Pancreas (tissue), 10 donors: ENCODE results near the gene C12orf75. TPM values are rescaled to one million over a fixed set of nuclear protein-coding genes. Genes with fewer than 3 reads are reported as not detected.
"Not testable (repeated sequence)": the region's sequence is repeated elsewhere in the genome, so short reads cannot be mapped to it uniquely, and the experiment has no call there.

ENCODE experiments used
- ATAC-seq, 4 donors: fragments of 200-7000 bp; cut with Tn5 transposase; one replicate each; pipeline versions ENCODE4 v1.8.0 to v1.9.1; 2020; ENCODE audit warnings: mild to moderate bottlenecking in 4 of 4, moderate library complexity in 4 of 4
- DNase-seq, 6 donors: peaks; one replicate each; pipeline ENCODE4 v3.0.0-alpha.2; 2020
- FAIRE-seq: peaks from 2 replicates; lab custom pipeline; 2012; peaks lifted over from hg19 to GRCh38; lab: Jason Lieb, UNC
- H3K27ac ChIP-seq, 4 donors: fragments of 200-600 bp; sonication (generic); 1 replicate in 3 of 4; 2 replicates in 1 of 4; pipeline versions ENCODE4 v1.5.0 to v1.8.0; 2020
- H3K27me3 ChIP-seq, 4 donors: fragments of 200-600 bp; one replicate each; pipeline ENCODE4 v1.8.0; 2021
- H3K36me3 ChIP-seq, 3 donors: fragments of 200-600 bp; sonication (generic) in 1 of 3; one replicate each; pipeline versions ENCODE4 v1.5.0 to v1.8.0; 2020 to 2021
- H3K4me1 ChIP-seq, 3 donors: fragments of 200-600 bp; one replicate each; pipeline ENCODE4 v1.8.0; 2021
- H3K4me3 ChIP-seq, 4 donors: fragments of 200-600 bp; sonication (generic) in 2 of 4; one replicate each; pipeline versions ENCODE4 v1.5.0 to v1.8.0; 2020 to 2021
- H3K9me3 ChIP-seq, 4 donors: fragments of 200-600 bp; one replicate each; pipeline ENCODE4 v1.8.0; 2021
- WGBS, 2 donors: extraction: QIAGEN DNeasy Blood & Tissue Kit; methylation state at CpG; one replicate each; pipeline ENCODE4 v1.1.7; 2013; 5-methylcytosine and 5-hydroxymethylcytosine counted together
- intact Hi-C, 3 donors: fragments of 100-400 bp; cut with DNase I; formaldehyde crosslinking; loops; one replicate each; pipeline versions ENCODE4 v1.11.1 to v1.14.2; 2022
- polyA plus RNA-seq, 2 donors: library from polyadenylated mRNA; stranded (reverse); fragments of 200-250 nt; gene quantifications; one replicate each; pipeline ENCODE4 v1.2.3, GENCODE V29; 2013
- total RNA-seq, 6 donors: library from RNA; stranded (reverse); fragmentation: NEBNext Ultra II Directional in 4 of 6; extraction: Animal tissue kit (Norgen Biotek cat#: 25700) in 4 of 6; gene quantifications; one replicate each; pipeline versions ENCODE4 v1.2.1 to v1.2.4, GENCODE V29; 2021 to 2023
- TF ChIP-seq, protein P1 (sequence below), 4 donors: fragments of 200-600 bp; sonication (generic) in 3 of 4; IDR thresholded peaks; one replicate each; pipeline versions ENCODE4 v1.5.0 to v1.8.0; 2021; ENCODE audit warnings: antibody characterized with exemption in 4 of 4
- donor health status: healthy with polysubstance abuse.
- donor health status: DM: no; HTN: no; CAD: no; lungs with moderate emphysema.
- donor health status: DM: no; HTN: no; CAD: no.
- donor health status: control.
- donor health status: control.
- donor health status: Bipolar disorder and iron deficiency.
- donor health status: DM: yes; HTN: yes; CAD: no.
- donor health status: DM: no; HTN: no; CAD: no.
- donor health status: DM: no; HTN: no; CAD: no.
- donor health status: DM: yes; HTN: yes; CAD: no.

The C12orf75 gene
- total and polyA plus RNA-seq, 8 donors, result 20.2 to 104 (median 43.5) TPM

DNA sequence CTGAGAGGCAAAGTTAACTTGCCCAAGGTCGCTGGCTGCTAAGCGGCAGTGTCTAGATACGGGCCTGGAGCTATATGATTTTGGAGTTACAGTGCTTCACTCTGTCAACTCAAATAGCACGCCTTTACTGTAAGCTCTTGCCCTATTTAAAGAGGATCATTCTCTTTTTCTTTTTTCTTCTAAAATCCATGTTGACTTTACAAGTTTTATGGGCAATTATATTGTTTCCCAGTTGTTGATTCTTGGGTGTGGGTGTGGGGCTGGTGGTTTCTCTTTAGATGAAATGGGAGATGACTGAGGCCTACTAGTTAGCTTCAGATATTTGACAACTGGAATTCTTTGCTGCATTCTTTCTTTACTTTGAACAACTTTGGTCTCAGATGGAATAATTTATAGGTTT, 70.7 kb downstream of the C12orf75 start:
- Histone ChIP-seq H3K27ac (no peak overlapping the region), H3K36me3 (no peaks in the 10 kb centered on the region), H3K4me3 (no peak overlapping the region), H3K27me3 (no peaks in the 10 kb centered on the region), H3K9me3 (no peaks in the 10 kb centered on the region), H3K4me1 (no peaks in the 10 kb centered on the region)
- ATAC-seq, result no peak
- 91 to 93% methylated on average over 4 of the region's 4 CpGs for WGBS, 2 donors
- TF ChIP-seq, protein P1, sequence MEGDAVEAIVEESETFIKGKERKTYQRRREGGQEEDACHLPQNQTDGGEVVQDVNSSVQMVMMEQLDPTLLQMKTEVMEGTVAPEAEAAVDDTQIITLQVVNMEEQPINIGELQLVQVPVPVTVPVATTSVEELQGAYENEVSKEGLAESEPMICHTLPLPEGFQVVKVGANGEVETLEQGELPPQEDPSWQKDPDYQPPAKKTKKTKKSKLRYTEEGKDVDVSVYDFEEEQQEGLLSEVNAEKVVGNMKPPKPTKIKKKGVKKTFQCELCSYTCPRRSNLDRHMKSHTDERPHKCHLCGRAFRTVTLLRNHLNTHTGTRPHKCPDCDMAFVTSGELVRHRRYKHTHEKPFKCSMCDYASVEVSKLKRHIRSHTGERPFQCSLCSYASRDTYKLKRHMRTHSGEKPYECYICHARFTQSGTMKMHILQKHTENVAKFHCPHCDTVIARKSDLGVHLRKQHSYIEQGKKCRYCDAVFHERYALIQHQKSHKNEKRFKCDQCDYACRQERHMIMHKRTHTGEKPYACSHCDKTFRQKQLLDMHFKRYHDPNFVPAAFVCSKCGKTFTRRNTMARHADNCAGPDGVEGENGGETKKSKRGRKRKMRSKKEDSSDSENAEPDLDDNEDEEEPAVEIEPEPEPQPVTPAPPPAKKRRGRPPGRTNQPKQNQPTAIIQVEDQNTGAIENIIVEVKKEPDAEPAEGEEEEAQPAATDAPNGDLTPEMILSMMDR (IDR thresholded peaks at IDR 0.05), result no peak
- intact Hi-C loops, result no loop called here
- FAIRE-seq, result no peak
- DNase-seq, result no peak

DNA sequence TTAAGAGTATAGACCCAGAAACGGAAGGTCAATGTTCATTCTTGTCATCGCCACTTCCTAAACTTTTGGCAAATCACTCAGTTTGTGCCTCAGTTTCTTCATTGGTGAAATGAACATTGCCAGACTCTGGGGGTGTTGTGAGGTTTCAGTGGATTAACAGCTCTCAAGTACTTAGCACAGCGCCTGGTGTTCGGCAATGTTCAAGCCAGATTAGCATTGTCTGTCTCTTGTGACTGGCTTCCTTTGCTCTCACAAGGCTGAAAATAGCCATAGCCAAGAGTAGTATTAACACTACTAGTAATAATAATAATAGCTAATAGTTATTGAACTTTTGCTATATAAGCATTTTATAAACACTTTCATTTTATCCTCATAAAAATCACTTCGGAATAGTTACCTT, 71.9 kb downstream of the C12orf75 start:
- no peaks in the 10 kb centered on the region for H3K36me3 ChIP-seq
- H3K4me3 ChIP-seq, result no peak overlapping the region
- H3K27me3 ChIP-seq, result no peaks in the 10 kb centered on the region
- no peak overlapping the region for H3K27ac ChIP-seq
- no peaks in the 10 kb centered on the region for H3K4me1 ChIP-seq
- intact Hi-C loops, result no loop called here
- no peak for DNase-seq
- TF ChIP-seq, protein P1 (IDR thresholded peaks at IDR 0.05), result no peak
- no peaks in the 10 kb centered on the region for H3K9me3 ChIP-seq
- no peak for FAIRE-seq
- 87 to 88% methylated on average over 5 of the region's 5 CpGs for WGBS, 2 donors
- ATAC-seq, result no peak

DNA sequence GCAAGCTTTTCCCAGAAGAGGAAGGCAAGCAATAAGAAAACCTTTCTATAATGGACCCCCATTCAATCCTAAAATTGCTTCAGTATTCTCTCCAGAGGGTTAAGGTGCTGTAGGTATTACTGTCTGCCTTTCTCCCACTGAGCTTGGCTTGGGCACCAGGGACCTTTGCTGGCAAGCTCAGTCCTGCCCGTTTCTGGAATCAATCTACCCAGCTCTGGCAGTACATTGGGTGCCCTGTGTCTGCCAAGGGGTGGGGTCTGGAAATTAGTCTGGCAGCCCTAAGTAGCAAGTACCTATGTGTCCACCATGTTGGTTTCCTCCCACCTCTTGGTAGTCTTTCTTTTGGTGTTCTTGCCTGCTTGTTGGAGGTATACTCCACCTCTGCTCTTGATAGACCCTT, 72.6 kb downstream of the C12orf75 start:
- H3K4me3 ChIP-seq, result no peak overlapping the region
- H3K9me3 ChIP-seq, result no peaks in the 10 kb centered on the region
- no peaks in the 10 kb centered on the region for H3K27me3 ChIP-seq
- TF ChIP-seq, protein P1 (IDR thresholded peaks at IDR 0.05), result no peak
- H3K36me3 ChIP-seq, result no peaks in the 10 kb centered on the region
- H3K4me1 ChIP-seq, result no peaks in the 10 kb centered on the region
- FAIRE-seq (no peak), DNase-seq (no peak), ATAC-seq (no peak)
- 21 to 38% methylated on average over 1 of the region's 1 CpG for WGBS, 2 donors
- H3K27ac ChIP-seq, result no peak overlapping the region
- intact Hi-C loops, result no loop called here

DNA sequence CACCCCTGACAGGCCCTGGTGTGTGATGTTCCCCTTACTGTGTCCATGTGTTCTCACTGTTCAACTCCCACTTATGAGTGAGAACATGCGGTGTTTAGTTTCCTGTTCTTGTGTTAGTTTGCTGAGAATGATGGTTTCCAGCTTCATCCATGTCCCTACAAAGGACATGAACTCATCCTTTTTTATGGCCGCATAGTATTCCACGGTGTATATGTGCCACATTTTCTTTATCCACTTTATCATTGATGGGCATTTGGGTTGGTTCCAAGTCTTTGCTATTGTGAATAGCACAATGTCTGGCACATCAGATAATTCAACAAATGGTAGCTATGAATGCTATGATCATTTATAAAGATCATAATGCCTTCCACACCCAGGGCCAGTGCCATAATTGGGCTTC, 73.6 kb downstream of the C12orf75 start:
- H3K27me3 ChIP-seq, H3K36me3 ChIP-seq, intact Hi-C loops, H3K4me3 ChIP-seq, H3K9me3 ChIP-seq, DNase-seq, H3K27ac ChIP-seq, ATAC-seq, FAIRE-seq, H3K4me1 ChIP-seq: not testable (repeated sequence)
- WGBS, 2 donors, result 95 to 96% methylated on average over 3 of the region's 3 CpGs

DNA sequence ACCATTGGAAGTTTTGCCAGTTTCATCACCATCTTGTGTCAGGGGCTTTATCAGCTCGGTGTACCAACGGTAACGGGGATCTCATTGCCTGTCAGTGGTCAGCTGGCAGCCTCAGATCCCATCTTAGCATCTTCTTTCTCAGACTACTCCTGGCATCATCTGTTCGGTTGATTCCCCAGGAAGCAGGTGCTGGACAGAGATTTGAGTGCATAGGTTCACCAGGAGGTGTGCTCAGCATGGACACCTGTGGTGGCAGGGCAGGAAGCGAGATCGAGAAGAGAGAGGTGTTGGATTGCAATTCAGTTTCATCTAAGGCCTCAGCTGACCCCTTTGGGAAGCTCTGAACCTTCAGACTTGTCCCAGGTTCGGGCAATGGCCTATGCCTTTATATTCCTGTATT, 76.0 kb downstream of the C12orf75 start:
- no peak overlapping the region for H3K4me3 ChIP-seq
- FAIRE-seq, result no peak
- WGBS, 2 donors, result 85 to 87% methylated on average over 7 of the region's 7 CpGs

More for the DNA sequence above, 76.0 kb downstream of the C12orf75 start:
- Histone ChIP-seq H3K4me1 (no peaks in the 10 kb centered on the region), H3K27me3 (no peaks in the 10 kb centered on the region), H3K36me3 (no peaks in the 10 kb centered on the region), H3K9me3 (no peaks in the 10 kb centered on the region), H3K27ac (no peak overlapping the region)
- ATAC-seq (no peak), DNase-seq (no peak)
- intact Hi-C loops, result no loop called here
- TF ChIP-seq, protein P1 (IDR thresholded peaks at IDR 0.05), result no peak
